Stimulated activated CD4-positive, alpha-beta T cell treated with anti-CD3 and anti-CD28 coated beads, TNF-alpha, amount 100 ng/mL, for 1 hour (primary cell): Measurements from ENCODE around the gene CYP51A1.
"Not testable (repeated sequence)": the region's sequence is repeated elsewhere in the genome, so short reads cannot be mapped to it uniquely, and the experiment has no call there.

Experiments used
- DNase-seq, 3 donors: peaks; one replicate each; pipeline ENCODE4 v3.0.0-alpha.2; 2020; ENCODE audit warnings: low read depth in 3 of 3, low spot score in 1 of 3

The CYP51A1 gene

GRCh38 chr7:92134271-92135051, at the start of gene CYP51A1:
Gene CYP51A1 (minus strand): TSS chr7:92134477. CDS start chr7:92134364, 113 bp downstream.
- DNase-seq, result peak; percentile 75 to 90 (median 81)

GRCh38 chr7:92178928-92179924, 44.9 kb upstream of the CYP51A1 start, which contains the start of gene LRRD1:
Gene LRRD1 (minus strand): TSS chr7:92179142. CDS start chr7:92165202, 13,940 bp downstream.
- DNase-seq, result peak; percentile 65 to 93 (median 78)

GRCh38 chr7:92177362-92177761, 43.1 kb upstream of the CYP51A1 start:
- DNase-seq, result no peak

GRCh38 chr7:92169529-92169928, 35.3 kb upstream of the CYP51A1 start:
- not testable (repeated sequence) for DNase-seq

GRCh38 chr7:92161271-92161670, 27.0 kb upstream of the CYP51A1 start:
- no peak for DNase-seq

GRCh38 chr7:92158660-92159575, 24.6 kb upstream of the CYP51A1 start:
- DNase-seq, result no peak

- DNase-seq, result no peak
These were observed 22.7 kb upstream of the CYP51A1 start for GRCh38 chr7:92156990-92157389.

- DNase-seq, result no peak
These were observed 20.9 kb upstream of the CYP51A1 start for GRCh38 chr7:92155108-92155739.

GRCh38 chr7:92150450-92151017, 16.3 kb upstream of the CYP51A1 start:
- no peak for DNase-seq

- DNase-seq, result no peak
These were observed 15.5 kb upstream of the CYP51A1 start for GRCh38 chr7:92149736-92150239.

- DNase-seq, result not testable (repeated sequence)
These were observed 9.1 kb upstream of the CYP51A1 start for GRCh38 chr7:92143192-92143880.

- not testable (repeated sequence) for DNase-seq
These were observed 8.5 kb upstream of the CYP51A1 start for GRCh38 chr7:92142791-92143190.

- DNase-seq, result no peak
These were observed 6.9 kb upstream of the CYP51A1 start for GRCh38 chr7:92141161-92141560.

- no peak for DNase-seq
These were observed 3.3 kb upstream of the CYP51A1 start for GRCh38 chr7:92137557-92137956.

GRCh38 chr7:92135052-92135889, 994 bp upstream of the CYP51A1 start:
- DNase-seq, result no peak

GRCh38 chr7:92133737-92134270, 473 bp downstream of the CYP51A1 start:
- peak in 2 of 3 donors; percentile 13 to 31 for DNase-seq

GRCh38 chr7:92133133-92133736, 1.0 kb downstream of the CYP51A1 start:
- DNase-seq, result no peak
